NCI-H1092 (cell line): ENCODE results near the gene ZNF514.
"Not testable (repeated sequence)": the region's sequence is repeated elsewhere in the genome, so short reads cannot be mapped to it uniquely, and the experiment has no call there.

ENCODE experiments used
- DNase-seq: peaks from one replicate; lab custom pipeline; 2025; lab: John Stamatoyannopoulos, UW

The ZNF514 gene

DNA sequence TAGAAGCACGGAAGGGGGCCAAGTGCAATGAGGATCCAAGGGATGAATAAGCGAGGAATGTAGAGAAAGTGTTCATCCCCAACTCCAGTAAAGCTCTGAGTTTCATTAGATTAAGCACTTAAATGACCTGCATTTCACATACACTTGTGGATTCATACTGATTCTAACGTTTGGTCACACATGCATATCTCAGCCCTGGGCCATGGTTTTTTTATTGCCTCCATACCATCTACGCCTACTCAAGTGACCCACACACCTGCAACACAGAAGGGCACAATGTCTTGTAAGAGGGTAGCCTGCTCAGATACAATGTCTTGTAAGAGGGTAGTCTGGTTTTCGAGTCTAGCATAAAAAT lies 37.5 kb downstream of the ZNF514 start:
- DNase-seq = no peak

DNA sequence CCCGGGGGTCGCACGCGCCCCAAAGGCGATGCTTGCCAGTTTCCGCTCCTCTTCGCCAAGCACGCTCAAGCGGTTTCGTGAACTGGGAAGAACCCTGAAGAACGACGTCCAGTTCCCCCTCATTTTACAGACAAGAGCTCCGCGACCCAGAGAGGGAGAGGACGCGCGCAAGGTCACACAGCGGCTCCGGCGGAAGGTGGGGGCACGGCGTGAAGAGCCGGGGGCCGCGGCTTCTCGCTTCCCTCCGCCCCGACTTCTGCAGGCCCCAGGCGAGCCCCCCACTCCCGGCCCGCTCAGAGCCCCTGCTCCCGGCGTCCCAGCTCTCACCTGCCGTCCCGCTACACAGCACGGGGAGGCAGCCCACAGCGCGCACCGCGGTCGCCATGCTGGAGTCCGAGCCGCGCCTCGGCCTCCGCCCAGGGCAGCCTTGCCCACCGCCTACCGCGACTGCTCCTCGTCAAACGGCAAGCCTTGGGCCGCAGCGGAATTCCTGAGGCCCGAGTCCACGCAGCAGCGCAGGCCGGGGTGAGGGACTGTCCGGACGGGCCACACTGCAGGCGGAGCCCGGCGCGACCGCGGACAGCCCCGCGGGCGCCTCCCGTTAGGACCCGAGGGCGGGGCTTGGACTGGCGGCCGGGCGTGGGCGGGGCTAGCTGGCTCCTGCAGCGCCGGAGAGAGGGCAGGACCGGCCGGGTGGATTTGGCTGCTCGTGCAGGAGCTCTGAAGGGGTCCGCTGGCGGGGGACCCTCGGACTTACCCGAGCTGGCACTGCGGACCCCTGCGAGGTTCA lies 38.0 kb downstream of the ZNF514 start, which contains the start of gene MRPS5:
MRPS5 (minus strand) TSS at position 402 of the 790 bp plus-strand sequence; CDS start at position 385, 17 bp downstream.
- DNase-seq = peak; percentile 13

DNA sequence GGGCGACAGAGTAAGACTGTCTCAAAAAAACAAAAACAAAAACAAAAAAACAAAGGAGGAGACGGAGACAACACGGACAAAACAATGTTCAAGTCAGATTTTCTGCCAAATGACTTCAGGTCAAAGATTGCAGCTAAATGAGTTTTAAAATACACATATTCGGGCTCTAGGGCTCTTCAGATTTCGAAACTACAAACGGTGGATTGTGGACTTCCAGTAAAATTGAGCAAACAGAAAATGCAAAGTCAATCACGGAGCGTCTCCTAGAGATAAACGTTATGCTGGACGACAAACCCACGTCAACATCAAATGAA lies 38.6 kb downstream of the ZNF514 start:
- DNase-seq = no peak

DNA sequence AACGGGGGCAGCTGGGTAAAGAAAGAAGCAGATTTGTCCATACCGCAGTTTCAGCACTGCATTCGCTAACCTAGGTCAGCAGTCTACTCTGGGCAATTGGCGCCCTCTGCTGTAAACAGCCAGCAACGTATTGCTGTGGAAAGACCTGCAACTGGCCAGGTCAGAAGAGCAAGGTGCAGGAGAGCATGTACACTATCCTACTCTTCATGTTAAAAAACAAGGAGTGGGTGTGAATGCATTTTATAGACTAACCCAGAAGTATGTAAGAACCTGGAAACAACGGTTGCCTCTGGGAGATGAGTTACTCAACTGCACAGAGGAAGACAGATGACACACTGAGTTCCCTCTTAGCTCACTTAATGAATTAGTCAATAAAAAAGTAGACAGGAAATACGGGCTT lies 44.2 kb downstream of the ZNF514 start:
- DNase-seq = peak; percentile 12

DNA sequence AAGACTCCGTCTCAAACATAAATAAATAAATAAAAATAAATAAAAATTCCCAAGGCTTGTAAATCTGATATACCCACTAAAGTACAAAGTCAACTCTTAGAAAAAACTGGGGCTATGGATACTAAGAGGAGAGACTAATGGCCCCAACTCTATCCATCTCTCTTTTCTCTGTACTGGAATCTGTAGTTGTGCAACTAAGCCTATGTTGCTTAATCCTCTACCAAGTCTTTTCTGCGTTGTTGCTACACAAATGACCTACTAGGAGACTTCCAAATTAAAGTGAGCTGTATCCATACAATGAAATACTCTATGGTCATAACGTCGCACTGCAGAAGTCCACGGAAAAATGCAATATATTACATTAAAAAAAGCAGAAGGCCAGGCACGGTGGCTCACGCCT lies 46.2 kb downstream of the ZNF514 start:
- DNase-seq = no peak

DNA sequence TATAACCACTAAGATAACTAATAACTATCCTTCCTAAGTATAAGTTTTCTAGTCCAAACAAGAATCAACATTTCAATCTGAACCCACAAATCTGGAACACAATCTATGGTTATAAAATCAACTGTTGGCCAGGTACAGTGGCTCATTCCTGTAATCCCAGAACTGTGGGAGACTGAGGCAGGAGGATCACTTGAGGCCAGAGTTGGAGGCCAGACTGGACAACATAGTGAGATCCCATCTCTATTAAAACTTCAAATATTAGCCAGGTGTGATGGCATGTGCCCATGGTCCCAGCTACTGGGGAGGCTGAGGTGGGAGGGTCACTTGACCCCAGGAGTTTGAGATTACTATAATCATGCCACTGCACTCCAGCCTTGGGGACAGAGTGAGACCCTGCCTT lies 49.3 kb downstream of the ZNF514 start:
- DNase-seq = no peak

DNA sequence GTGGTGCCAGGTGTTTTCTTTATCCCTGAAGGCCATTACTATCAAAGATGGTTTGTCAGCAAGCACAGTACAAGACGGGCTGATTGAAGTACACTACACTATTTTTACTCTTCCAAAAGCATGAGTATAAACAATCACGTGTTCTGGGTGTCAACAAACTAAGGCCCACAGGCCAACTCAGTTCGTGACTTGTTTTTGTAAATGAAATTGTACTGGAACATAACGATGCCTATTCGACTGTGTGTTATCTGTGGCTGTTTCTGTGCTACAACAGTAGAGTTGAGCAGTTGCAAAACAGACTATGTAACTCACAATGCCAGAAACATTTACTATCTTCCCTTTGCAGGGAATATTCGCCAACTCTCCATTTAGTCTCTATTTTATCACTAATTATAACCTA lies 50.4 kb downstream of the ZNF514 start:
- no peak for DNase-seq

DNA sequence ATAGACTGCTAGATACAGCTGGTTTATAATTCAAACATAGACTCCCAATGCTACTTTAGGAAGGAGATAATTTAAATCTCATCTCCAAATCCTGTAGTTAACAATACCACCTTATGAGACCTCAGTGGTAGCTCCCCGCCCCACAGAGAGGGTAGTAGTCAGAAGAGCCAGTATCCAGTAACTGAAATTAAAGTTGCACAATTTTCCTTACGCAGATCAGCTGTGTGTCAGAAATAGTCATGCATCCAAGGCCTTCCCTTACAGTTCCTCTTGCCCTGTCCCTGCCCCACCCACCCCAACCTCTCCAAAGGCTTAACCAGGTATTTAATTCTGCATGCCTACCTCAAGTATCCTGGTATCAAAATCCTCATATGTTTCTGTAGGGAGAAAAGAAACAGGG lies 53.6 kb downstream of the ZNF514 start:
- no peak for DNase-seq

DNA sequence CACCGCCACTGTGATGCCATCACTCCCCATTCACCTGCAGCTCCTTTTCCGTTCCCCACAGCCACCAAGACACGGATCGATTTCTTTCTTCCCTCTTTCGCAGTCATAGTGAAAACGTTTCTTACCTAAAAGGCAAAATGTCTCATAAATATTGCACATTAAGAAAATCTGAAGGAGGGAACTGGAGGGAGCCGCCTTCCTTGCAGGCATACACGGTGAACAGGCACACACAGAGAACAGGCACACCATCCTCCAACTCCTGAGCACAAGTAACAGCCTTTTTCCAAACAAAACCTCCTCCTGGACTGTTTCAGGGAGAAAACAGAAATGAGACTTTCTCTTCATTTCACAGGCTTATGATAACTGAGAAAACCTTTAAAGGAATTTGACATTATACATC lies 55.0 kb downstream of the ZNF514 start:
- no peak for DNase-seq

DNA sequence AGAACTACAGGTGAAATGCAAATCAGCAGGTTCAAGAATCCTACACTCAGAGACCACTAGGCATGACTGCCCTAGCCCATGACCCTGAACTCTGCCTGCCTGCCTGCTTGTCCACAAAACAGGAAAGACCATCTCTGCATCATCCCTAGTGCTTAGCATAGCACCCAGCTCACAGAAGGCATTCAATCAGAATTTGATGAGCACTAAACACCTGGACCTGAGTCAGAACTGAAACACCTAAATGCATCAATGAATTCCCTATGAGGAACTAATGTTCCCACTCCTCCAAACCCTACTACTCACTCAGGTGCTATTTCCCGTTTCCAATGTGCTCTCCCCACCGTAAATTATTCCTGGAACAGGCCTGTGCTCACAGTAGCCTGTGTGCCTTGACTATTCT lies 59.7 kb downstream of the ZNF514 start:
- no peak for DNase-seq

DNA sequence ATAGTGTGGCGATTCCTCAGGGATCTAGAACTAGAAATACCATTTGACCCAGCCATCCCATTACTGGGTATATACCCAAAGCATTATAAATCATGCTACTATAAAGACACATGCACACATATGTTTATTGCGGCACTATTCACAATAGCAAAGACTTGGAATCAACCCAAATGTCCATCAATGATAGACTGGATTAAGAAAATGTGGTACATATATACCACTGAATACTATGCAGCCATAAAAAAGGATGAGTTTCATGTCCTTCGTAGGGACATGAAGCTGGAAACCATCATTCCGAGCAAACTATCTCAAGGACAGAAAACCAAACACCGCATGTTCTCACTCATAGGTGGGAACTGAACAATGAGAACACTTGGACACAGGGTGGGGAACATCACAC lies 61.4 kb downstream of the ZNF514 start:
- not testable (repeated sequence) for DNase-seq
